Left forelimb (tissue), 1 donor: ENCODE measurements around the gene FAM76A.
"Not testable (repeated sequence)": the region's sequence is repeated elsewhere in the genome, so short reads cannot be mapped to it uniquely, and the experiment has no call there.

ENCODE experiments used
- DNase-seq: peaks from one replicate; pipeline ENCODE4 v3.0.0-alpha.2; 2018; ENCODE audit warnings: low spot score

FAM76A gene

GRCh38 chr1:27725374-27726172 is at the start of gene FAM76A:
Gene FAM76A (plus strand): TSS chr1:27725961. CDS start chr1:27726081, 120 bp downstream.
- DNase-seq: peak; percentile 100

- no peak for DNase-seq
These were observed 49.4 kb upstream of the FAM76A start for GRCh38 chr1:27676410-27676809.

- DNase-seq: no peak
These were observed 47.0 kb upstream of the FAM76A start for GRCh38 chr1:27678747-27679146.

- DNase-seq: not testable (repeated sequence)
These were observed 45.5 kb upstream of the FAM76A start for GRCh38 chr1:27680225-27680791.

- DNase-seq: not testable (repeated sequence)
These were observed 44.2 kb upstream of the FAM76A start for GRCh38 chr1:27681580-27681979.

- DNase-seq: no peak
These were observed 43.3 kb upstream of the FAM76A start for GRCh38 chr1:27682351-27682944.

GRCh38 chr1:27684176-27684575 is 41.6 kb upstream of the FAM76A start:
- DNase-seq: no peak

- no peak for DNase-seq
These were observed 39.4 kb upstream of the FAM76A start for GRCh38 chr1:27686223-27686990.

- no peak for DNase-seq
These were observed 37.9 kb upstream of the FAM76A start for GRCh38 chr1:27687906-27688305.

- no peak for DNase-seq
These were observed 36.2 kb upstream of the FAM76A start for GRCh38 chr1:27689423-27690173.

- DNase-seq: no peak
These were observed 35.6 kb upstream of the FAM76A start for GRCh38 chr1:27690183-27690582.

- not testable (repeated sequence) for DNase-seq
These were observed 28.9 kb upstream of the FAM76A start for GRCh38 chr1:27696835-27697234.

GRCh38 chr1:27704958-27705357 is 20.8 kb upstream of the FAM76A start:
- DNase-seq: no peak

- no peak for DNase-seq
These were observed 20.2 kb upstream of the FAM76A start for GRCh38 chr1:27705545-27705944.

- DNase-seq: no peak
These were observed 15.2 kb upstream of the FAM76A start for GRCh38 chr1:27710574-27710973.

- no peak for DNase-seq
These were observed 12.5 kb upstream of the FAM76A start for GRCh38 chr1:27713139-27713725.

GRCh38 chr1:27713869-27714513 is 11.8 kb upstream of the FAM76A start:
- DNase-seq: no peak

GRCh38 chr1:27716262-27716895 is 9.4 kb upstream of the FAM76A start:
- DNase-seq: no peak

GRCh38 chr1:27719286-27720251 is 6.2 kb upstream of the FAM76A start:
- DNase-seq: no peak
